TTC549 (cell line): Measurements from ENCODE around the gene PNPLA5.

ENCODE experiments used
- FAIRE-seq: peaks from 2 replicates; lab custom pipeline; 2012; peaks lifted over from hg19 to GRCh38; lab: Jason Lieb, UNC

Gene PNPLA5

GRCh38 chr22:43838571-43839307, 53.1 kb downstream of the PNPLA5 start:
- no peak for FAIRE-seq

GRCh38 chr22:43838161-43838560, 53.7 kb downstream of the PNPLA5 start:
- no peak for FAIRE-seq

- FAIRE-seq, result no peak
These were observed 54.1 kb downstream of the PNPLA5 start for GRCh38 chr22:43837666-43838065.

GRCh38 chr22:43835736-43836135, 56.1 kb downstream of the PNPLA5 start:
- no peak for FAIRE-seq

- FAIRE-seq, result no peak
These were observed 56.6 kb downstream of the PNPLA5 start for GRCh38 chr22:43835166-43835565.

- no peak for FAIRE-seq
These were observed 58.2 kb downstream of the PNPLA5 start for GRCh38 chr22:43833286-43834240.

GRCh38 chr22:43832393-43833265, 59.2 kb downstream of the PNPLA5 start:
- FAIRE-seq, result no peak

- no peak for FAIRE-seq
These were observed 60.0 kb downstream of the PNPLA5 start for GRCh38 chr22:43831561-43832392.

GRCh38 chr22:43830931-43831560, 60.8 kb downstream of the PNPLA5 start:
- no peak for FAIRE-seq

- no peak for FAIRE-seq
These were observed 61.6 kb downstream of the PNPLA5 start for GRCh38 chr22:43829904-43830851.
